HK-2 (cell line): ENCODE data around the gene SPRR1A.

Experiments used
- DNase-seq: peaks from one replicate; pipeline ENCODE4 v3.0.0-alpha.2; 2018; ENCODE audit not compliant: unreplicated experiment

SPRR1A gene

DNA sequence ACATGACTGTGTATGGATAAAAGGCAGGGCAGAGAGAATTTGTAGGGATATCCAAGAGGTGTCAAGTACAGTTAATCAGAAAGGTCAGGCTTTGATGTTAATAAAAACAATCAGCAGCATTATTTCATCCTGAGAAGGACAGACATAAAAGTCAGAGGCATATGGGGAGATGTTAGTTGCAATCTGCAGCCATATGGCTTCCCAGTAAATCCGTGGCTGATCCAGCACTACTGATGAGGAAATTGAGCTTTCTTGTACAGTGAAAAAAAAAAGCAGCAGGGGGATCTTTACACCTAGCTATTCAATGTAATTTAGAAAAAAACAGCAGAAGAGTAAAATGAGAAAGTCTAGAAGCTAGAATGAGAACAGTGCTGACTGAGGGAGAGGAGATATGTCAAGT lies 44.9 kb downstream of the SPRR1A start:
- no peak for DNase-seq

DNA sequence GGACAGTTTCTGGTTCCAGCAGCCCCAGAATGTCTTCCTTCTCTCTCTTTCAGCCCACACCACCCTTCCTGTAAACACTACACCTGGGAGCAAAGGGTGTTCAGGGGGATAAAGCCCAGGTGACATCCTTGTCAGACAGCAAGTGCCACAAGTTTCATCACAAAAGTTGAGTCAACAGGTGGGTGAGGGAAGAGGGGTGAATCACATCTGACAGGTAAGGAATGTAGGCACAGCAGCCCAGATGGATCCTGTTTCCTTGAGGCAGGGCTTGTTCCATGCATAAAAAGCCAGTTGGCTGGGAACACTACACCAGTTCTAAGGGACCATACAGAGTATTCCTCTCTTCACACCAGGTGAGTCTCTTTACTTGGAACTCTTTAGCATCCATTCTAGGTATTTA lies 47.0 kb downstream of the SPRR1A start, which contains the start of gene SPRR1B:
SPRR1B (plus strand) TSS at position 309 of the 400 bp plus-strand sequence. CDS start 1,143 bp downstream, outside the sequence.
- no peak for DNase-seq

DNA sequence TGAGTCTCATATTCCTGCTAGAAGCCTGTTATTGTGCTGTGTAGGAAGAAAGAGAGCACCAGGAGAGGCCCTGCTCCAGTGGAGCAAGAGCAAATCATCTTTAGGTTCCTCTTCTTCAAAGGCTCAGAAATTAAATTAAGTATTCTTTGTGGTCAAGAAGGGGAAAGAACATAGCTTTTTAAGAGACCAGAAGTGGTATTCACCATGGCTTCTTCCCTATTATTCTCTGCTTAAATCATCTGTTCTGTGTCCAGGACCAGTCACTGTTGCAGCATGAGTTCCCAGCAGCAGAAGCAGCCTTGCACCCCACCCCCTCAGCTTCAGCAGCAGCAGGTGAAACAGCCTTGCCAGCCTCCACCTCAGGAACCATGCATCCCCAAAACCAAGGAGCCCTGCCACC lies 48.2 kb downstream of the SPRR1A start:
- DNase-seq, result no peak

DNA sequence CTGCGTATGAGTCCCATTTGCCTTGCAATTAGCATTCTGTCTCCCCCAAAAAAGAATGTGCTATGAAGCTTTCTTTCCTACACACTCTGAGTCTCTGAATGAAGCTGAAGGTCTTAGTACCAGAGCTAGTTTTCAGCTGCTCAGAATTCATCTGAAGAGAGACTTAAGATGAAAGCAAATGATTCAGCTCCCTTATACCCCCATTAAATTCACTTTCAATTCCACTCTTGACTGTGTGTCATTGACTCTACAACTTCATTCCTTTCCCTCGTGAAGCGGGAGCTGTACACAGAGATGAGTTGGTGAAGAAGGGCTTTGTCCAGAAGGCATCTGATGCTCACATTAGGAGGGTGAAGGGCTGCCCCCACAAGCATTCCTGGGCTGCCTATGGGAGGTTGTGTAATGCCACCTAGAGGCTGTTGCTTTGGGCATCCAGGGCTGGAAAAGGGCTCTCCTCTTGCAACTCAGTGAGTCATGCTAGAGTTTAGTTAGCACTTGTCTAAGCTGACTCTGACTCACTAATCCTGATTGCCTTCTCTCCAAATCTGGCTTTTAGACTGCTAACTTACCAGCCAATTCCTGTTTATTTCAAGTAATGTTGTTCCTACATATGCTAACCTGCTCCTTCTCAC lies 48.9 kb downstream of the SPRR1A start:
- peak; percentile 57 for DNase-seq

DNA sequence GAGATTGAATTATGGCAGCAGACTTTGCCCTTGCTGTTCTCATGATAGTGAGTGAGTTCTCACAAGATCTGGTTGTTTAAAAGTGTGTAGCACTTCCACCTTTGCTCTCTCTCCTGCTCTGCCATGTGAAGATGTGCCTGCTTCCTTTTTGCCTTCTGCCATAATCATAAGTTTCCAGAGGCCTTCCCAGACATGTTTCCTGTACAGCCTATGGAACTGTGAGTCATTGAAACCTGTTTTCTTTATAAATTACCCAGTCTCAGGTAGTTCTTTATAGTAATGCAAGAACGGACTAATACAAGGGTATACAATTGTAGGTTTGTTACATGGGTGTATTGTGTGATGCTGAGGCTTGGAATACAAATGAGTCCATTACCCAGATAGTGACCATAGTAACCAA lies 51.3 kb downstream of the SPRR1A start:
- DNase-seq, result no peak
